Adrenal gland (tissue), 12 donors: ENCODE results near the gene GPC6. TPM values are rescaled to one million over a fixed set of nuclear protein-coding genes. Genes with fewer than 3 reads are reported as not detected.

ENCODE experiments used
- DNase-seq, 7 donors: peaks; one replicate each; pipeline ENCODE4 v3.0.0-alpha.2; 2019 to 2020
- H3K27ac ChIP-seq, 5 donors: fragments of 200-600 bp; sonication (generic) in 4 of 5; 1 replicate in 3 of 5; 2 replicates in 2 of 5; pipeline versions ENCODE4 v1.5.1 to v1.8.0; 2016 to 2020; ENCODE audit warnings: mild to moderate bottlenecking in 1 of 5
- H3K27me3 ChIP-seq: fragments of 200-600 bp; 2 replicates; pipeline ENCODE4 v1.8.0; 2021
- H3K36me3 ChIP-seq, 2 donors: fragments of 200-600 bp; replicated peaks in 1 of 2; 1 replicate in 1 of 2; 2 replicates in 1 of 2; pipeline versions ENCODE4 v1.5.1 to v1.8.0; 2018 to 2022
- H3K4me1 ChIP-seq, 2 donors: fragments of 200-600 bp; replicated peaks in 1 of 2; 1 replicate in 1 of 2; 2 replicates in 1 of 2; pipeline versions ENCODE4 v1.5.1 to v1.8.0; 2018 to 2021
- H3K4me3 ChIP-seq, 4 donors: fragments of 200-600 bp; sonication (generic) in 3 of 4; one replicate each; pipeline ENCODE4 v1.5.1; 2016 to 2018
- H3K9me3 ChIP-seq, 3 donors: fragments of 200-600 bp; sonication (generic) in 1 of 3; replicated peaks in 1 of 3; 1 replicate in 2 of 3; 2 replicates in 1 of 3; pipeline versions ENCODE4 v1.5.1 to v1.8.0; 2016 to 2021
- POLR2A ChIP-seq, 2 donors: fragments of 450-650 bp; IDR thresholded peaks; one replicate each; pipeline ENCODE4 v1.6.1; 2017; ENCODE audit warnings: antibody characterized with exemption in 2 of 2, mild to moderate bottlenecking in 2 of 2, moderate library complexity in 1 of 2
- WGBS, 4 donors: extraction: QIAGEN DNeasy Blood & Tissue Kit in 2 of 4; methylation state at CpG; one replicate each; pipeline versions ENCODE4 v1.1.5 to v1.1.7; 2013 to 2017; 5-methylcytosine and 5-hydroxymethylcytosine counted together
- intact Hi-C, 2 donors: fragments of 100-400 bp; cut with DNase I; formaldehyde crosslinking; loops; one replicate each; pipeline versions ENCODE4 v1.14.1 to v1.15.0; 2022 to 2023
- polyA plus RNA-seq, 3 donors: library from polyadenylated mRNA; stranded (reverse); fragments of 200-250 nt in 2 of 3; fragments of 350-450 nt in 1 of 3; fragmentation: Illumina TruSeq in 1 of 3; extraction: RNeasy Lipid Tissue Mini Kit (QIAGEN cat#74804) in 1 of 3; gene quantifications; one replicate each; pipeline ENCODE4 v1.2.3, GENCODE V29; 2013 to 2014
- total RNA-seq, 9 donors: library from RNA; depleted of rRNA in 4 of 9; stranded (reverse); fragments of >200 nt in 4 of 9; fragments of 120-200 nt in 1 of 9; fragmentation: NEBNext Ultra II Directional in 1 of 9; extraction: Animal tissue kit (Norgen Biotek cat#: 25700) in 1 of 9; gene quantifications; one replicate each; pipeline versions ENCODE4 v1.1.0 to v1.2.4, GENCODE V29; 2013 to 2023
- TF ChIP-seq, protein P1 (sequence below), 6 experiments: fragments of 450-650 bp in 4 of 6; fragments of 200-600 bp in 2 of 6; sonication (generic) in 1 of 6; IDR thresholded peaks; 1 replicate in 5 of 6; 2 replicates in 1 of 6; pipeline versions ENCODE4 v1.5.1 to v1.8.0; 2016 to 2021; ENCODE audit warnings: antibody characterized with exemption in 6 of 6, mild to moderate bottlenecking in 2 of 6, moderate library complexity in 1 of 6
- donor health status: healthy with polysubstance abuse.
- donor health status: Bipolar disorder and iron deficiency.
- donor health status: DM: yes; HTN: yes; CAD: no.
- donor health status: DM: no; HTN: no; CAD: no.
- donor health status: DM: no; HTN: no; CAD: no.
- donor health status: DM: yes; HTN: yes; CAD: no.

Gene GPC6
- total and polyA plus RNA-seq, 12 donors, result 0.37 to 62.3 (median 2.5) TPM

DNA sequence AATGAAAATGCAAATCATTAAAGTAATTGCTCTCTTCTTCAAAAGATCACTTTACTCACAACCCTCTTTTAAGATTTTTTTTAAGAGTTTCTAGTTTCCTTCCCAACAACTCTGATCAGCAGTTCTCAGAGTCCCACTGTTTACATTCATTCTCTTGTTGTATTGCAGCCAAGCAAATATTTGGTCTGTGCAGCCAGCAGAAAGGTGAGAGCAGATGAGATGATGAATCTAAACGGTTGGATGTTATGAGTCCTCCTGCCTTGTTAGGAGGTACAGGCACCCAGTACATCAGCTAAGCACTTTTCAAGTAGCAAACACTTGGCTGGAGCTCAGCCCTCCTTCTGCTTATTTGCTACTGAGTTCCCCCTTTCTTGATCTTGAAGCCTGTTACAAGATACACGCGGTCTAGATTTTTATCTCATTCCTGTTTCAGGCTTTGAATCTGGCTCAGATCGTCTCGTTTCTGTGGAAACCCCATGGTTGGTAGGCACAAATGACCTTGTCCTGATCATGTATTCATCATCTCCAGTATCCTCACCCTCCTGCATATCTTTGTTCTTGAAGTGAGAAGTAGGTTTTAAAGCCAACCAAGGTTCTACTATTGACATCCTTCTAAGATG lies 952.1 kb downstream of the GPC6 start:
- H3K4me1 ChIP-seq, result no peaks in the 10 kb centered on the region
- no peak overlapping the region for H3K27ac ChIP-seq
- H3K9me3 ChIP-seq, result no peaks in the 10 kb centered on the region
- intact Hi-C loops, result no loop called here
- H3K4me3 ChIP-seq, result no peak overlapping the region
- DNase-seq, result no peak
- no peaks in the 10 kb centered on the region for H3K27me3 ChIP-seq
- whole genome bisulfite sequencing, 4 donors, result 52 to 61% (median 59%) methylated on average over 5 of the region's 5 CpGs
- no peaks in the 10 kb centered on the region for H3K36me3 ChIP-seq
- TF ChIP-seq, protein P1, sequence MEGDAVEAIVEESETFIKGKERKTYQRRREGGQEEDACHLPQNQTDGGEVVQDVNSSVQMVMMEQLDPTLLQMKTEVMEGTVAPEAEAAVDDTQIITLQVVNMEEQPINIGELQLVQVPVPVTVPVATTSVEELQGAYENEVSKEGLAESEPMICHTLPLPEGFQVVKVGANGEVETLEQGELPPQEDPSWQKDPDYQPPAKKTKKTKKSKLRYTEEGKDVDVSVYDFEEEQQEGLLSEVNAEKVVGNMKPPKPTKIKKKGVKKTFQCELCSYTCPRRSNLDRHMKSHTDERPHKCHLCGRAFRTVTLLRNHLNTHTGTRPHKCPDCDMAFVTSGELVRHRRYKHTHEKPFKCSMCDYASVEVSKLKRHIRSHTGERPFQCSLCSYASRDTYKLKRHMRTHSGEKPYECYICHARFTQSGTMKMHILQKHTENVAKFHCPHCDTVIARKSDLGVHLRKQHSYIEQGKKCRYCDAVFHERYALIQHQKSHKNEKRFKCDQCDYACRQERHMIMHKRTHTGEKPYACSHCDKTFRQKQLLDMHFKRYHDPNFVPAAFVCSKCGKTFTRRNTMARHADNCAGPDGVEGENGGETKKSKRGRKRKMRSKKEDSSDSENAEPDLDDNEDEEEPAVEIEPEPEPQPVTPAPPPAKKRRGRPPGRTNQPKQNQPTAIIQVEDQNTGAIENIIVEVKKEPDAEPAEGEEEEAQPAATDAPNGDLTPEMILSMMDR (IDR thresholded peaks at IDR 0.05), result no peak
- TF ChIP-seq POLR2A (IDR thresholded peaks at IDR 0.05), result no peak

DNA sequence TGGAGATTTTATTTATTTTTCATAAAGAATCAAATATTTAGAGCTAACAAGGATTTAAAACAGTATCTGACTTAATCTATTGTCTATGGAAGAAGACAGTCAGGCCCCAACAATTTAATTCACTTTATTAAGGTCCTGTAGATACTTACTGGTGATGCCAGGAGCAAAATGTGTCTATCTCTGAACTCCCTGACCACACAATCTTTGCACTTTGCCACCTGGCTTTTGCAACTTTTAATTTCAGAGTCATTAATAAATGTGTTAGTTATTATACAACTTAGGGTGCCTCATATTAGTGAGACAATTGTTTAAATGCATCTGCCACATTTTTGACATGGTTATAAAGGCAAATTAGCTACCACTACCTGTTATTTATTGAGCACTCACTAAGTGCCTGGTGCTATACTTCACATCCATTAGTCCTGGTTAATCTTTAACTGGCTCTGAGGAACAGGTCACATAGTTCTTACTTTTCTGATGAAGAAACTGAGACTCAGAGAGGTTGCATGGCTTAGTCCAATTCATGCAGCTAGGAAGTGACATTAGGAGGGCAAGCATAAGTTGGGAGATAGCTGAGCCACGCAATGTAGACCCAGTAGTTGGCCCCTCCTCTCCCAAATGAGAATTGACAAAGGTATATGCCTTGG lies 955.0 kb downstream of the GPC6 start:
- 86 to 100% (median 94%) methylated on average over 1 of the region's 1 CpG for WGBS, 4 donors
- intact Hi-C loops, result no loop called here
- no peak for DNase-seq
- H3K36me3 ChIP-seq, result no peaks in the 10 kb centered on the region
- no peaks in the 10 kb centered on the region for H3K4me1 ChIP-seq
- H3K9me3 ChIP-seq, result no peaks in the 10 kb centered on the region
- H3K27ac ChIP-seq, result no peak overlapping the region
- H3K27me3 ChIP-seq, result no peaks in the 10 kb centered on the region
- no peak overlapping the region for H3K4me3 ChIP-seq
- TF ChIP-seq, protein P1 (IDR thresholded peaks at IDR 0.05), result no peak
- no peak for TF ChIP-seq POLR2A (IDR thresholded peaks at IDR 0.05)

DNA sequence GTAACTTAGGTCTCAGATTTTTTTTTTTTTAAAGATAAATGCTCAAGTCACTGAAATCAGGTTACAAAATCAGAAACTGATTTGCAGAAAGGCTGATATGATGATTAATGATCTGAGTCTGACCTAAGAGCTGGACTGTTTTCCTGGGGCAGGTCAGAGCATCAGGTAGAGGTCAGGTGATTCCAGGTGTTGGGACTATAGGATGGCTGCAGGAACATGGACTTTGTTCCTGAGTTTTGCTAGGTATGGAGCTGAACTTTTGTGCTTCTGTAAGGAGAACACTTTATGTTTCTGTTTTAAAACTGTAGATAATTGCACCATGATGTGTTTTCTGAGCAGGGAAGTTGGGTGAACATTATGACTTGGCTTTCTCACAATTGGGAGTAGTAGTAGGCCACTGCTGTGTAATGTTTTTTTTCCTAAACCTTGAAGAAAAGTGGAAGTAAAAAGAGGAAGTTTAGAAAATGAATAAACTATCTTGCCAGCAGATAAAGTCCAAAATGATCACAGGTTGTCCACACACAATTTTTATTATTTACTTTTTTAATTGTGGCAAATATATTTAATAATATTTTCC lies 955.7 kb downstream of the GPC6 start:
- no peaks in the 10 kb centered on the region for H3K36me3 ChIP-seq
- no peak for DNase-seq

DNA sequence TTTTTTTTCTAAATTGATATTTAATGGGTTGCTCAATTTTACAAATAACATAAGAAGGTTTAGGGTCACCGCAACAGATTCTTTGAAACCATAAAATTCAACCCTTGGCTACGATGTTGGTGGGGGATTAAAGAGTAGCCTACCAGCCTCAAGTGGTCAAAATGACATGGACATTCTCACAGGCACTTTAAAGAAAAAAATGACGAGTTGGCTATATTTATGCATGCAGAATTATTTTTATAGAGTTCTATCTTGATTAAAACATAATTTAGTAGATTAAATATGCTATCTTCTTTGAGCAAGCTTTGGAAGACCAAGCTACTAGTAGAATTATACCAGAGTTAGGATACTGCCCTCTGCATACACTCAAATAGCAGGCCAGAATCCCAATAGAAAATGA lies 959.9 kb downstream of the GPC6 start:
- no peak for TF ChIP-seq POLR2A (IDR thresholded peaks at IDR 0.05)
- TF ChIP-seq, protein P1 (IDR thresholded peaks at IDR 0.05), result no peak
- H3K4me3 ChIP-seq, result no peak overlapping the region
- intact Hi-C loops, result no loop called here
- no peak overlapping the region for H3K27ac ChIP-seq
- H3K27me3 ChIP-seq, result no peaks in the 10 kb centered on the region
- no peaks in the 10 kb centered on the region for H3K36me3 ChIP-seq
- 85 to 93% (median 91%) methylated on average over 3 of the region's 3 CpGs for WGBS, 4 donors
- H3K4me1 ChIP-seq, result no peaks in the 10 kb centered on the region
- no peaks in the 10 kb centered on the region for H3K9me3 ChIP-seq
- DNase-seq, result no peak

More for the DNA sequence above, 955.7 kb downstream of the GPC6 start:
- Histone ChIP-seq H3K4me3 (no peak overlapping the region), H3K27ac (no peak overlapping the region), H3K27me3 (no peaks in the 10 kb centered on the region), H3K4me1 (no peaks in the 10 kb centered on the region), H3K9me3 (no peaks in the 10 kb centered on the region)
- intact Hi-C loops, result no loop called here
- TF ChIP-seq, protein P1 (IDR thresholded peaks at IDR 0.05), result no peak
- no peak for TF ChIP-seq POLR2A (IDR thresholded peaks at IDR 0.05)
